Activated CD4-positive, alpha-beta T cell treated with anti-CD3 and anti-CD28 coated beads, Interleukin-2, amount 10 ng/mL, durations not matched to agents 7 days and 5 days (primary cell): ENCODE data around the gene GOLGA8A. TPM values are rescaled to one million over a fixed set of nuclear protein-coding genes. Genes with fewer than 3 reads are reported as not detected.

Experiments
- CTCF ChIA-PET: fragments of 350-600 bp; sonication (Branson Sonifier 250); formaldehyde crosslinking; loops from one replicate; lab custom pipeline; 2021; ENCODE audit warnings: antibody characterized with exemption; lab: Charles Lee
- POLR2A ChIA-PET: fragments of 350-600 bp; sonication (Branson Sonifier 250); formaldehyde crosslinking; loops from one replicate; lab custom pipeline; 2021; ENCODE audit warnings: antibody characterized with exemption; lab: Charles Lee
- DNase-seq: peaks from one replicate; pipeline ENCODE4 v3.0.0-alpha.2; 2020
- H3K27ac Mint-ChIP-seq: one replicate; pipeline ENCODE4 v1.8.0; 2021; ENCODE audit warnings: mild to moderate bottlenecking, moderate library complexity, mixed read lengths
- H3K27me3 Mint-ChIP-seq: one replicate; pipeline ENCODE4 v1.8.0; 2021; ENCODE audit warnings: mixed read lengths
- H3K36me3 Mint-ChIP-seq: one replicate; pipeline ENCODE4 v1.8.0; 2021; ENCODE audit warnings: low read depth, mixed read lengths
- H3K4me1 Mint-ChIP-seq: one replicate; pipeline ENCODE4 v1.8.0; 2021; ENCODE audit warnings: mixed read lengths
- H3K4me3 Mint-ChIP-seq: one replicate; pipeline ENCODE4 v1.8.0; 2021; ENCODE audit warnings: mild to moderate bottlenecking, moderate library complexity, mixed read lengths
- H3K9me3 Mint-ChIP-seq: one replicate; pipeline ENCODE4 v1.8.0; 2021; ENCODE audit warnings: mixed read lengths
- total RNA-seq, 2 experiments: library from RNA; stranded (reverse); gene quantifications; one replicate each; pipeline ENCODE4 v1.2.3, GENCODE V29; 2021

The GOLGA8A gene
- 100 to 1,000 TPM; 253 to 262 TPM for total RNA-seq

- CTCF ChIA-PET, result no interaction called here
- Mint-ChIP-seq H3K27ac (peak within 1 kb of the TSS; percentile 97), H3K9me3 (no peaks in the 10 kb centered on the region), H3K36me3 (peaks cover 18% of the 10 kb centered on the region), H3K27me3 (peaks cover 8% of the 10 kb centered on the region), H3K4me3 (peak within 1 kb of the TSS; percentile 97), H3K4me1 (peaks cover 22% of the 10 kb centered on the region)
- peak; percentile 88 for DNase-seq
- POLR2A ChIA-PET, result interaction anchor here (0.6 kb wide), 2 partner anchors 71 to 1237 kb away, joined by 3 to 4 read pairs; partner anchors contain the start of gene LPCAT4
Measured at GRCh38 chr15:34437687-34438086, at the start of gene GOLGA8A. Gene GOLGA8A, minus strand, starts transcription at chr15:34437808. Its CDS starts 48,117 bp downstream, at chr15:34389691.

GRCh38 chr15:34483644-34484043, 46.0 kb upstream of the GOLGA8A start:
- no peaks in the 10 kb centered on the region for H3K9me3 Mint-ChIP-seq
- H3K4me3 Mint-ChIP-seq, result no peak overlapping the region
- CTCF ChIA-PET, result interaction anchor here (0.6 kb wide), 1 partner anchor 141 kb away, joined by 3 read pairs; no protein-coding TSS in a partner anchor
- DNase-seq, result no peak
- H3K27me3 Mint-ChIP-seq, result peaks cover 68% of the 10 kb centered on the region
- POLR2A ChIA-PET, result no interaction called here
- H3K27ac Mint-ChIP-seq, result no peak overlapping the region
- no peaks in the 10 kb centered on the region for H3K4me1 Mint-ChIP-seq
- H3K36me3 Mint-ChIP-seq, result no peaks in the 10 kb centered on the region

- Mint-ChIP-seq H3K4me3 (no peak overlapping the region), H3K27me3 (peaks cover 69% of the 10 kb centered on the region), H3K27ac (no peak overlapping the region), H3K4me1 (no peaks in the 10 kb centered on the region), H3K36me3 (no peaks in the 10 kb centered on the region), H3K9me3 (no peaks in the 10 kb centered on the region)
- ChIA-PET CTCF (no interaction called here), POLR2A (no interaction called here)
- no peak for DNase-seq
Measured at GRCh38 chr15:34481370-34481769, 43.8 kb upstream of the GOLGA8A start.

- Mint-ChIP-seq H3K36me3 (no peaks in the 10 kb centered on the region), H3K9me3 (no peaks in the 10 kb centered on the region), H3K27me3 (peaks cover 40% of the 10 kb centered on the region), H3K4me1 (peaks cover 1% of the 10 kb centered on the region), H3K4me3 (no peak overlapping the region), H3K27ac (no peak overlapping the region)
- DNase-seq, result no peak
- ChIA-PET POLR2A (no interaction called here), CTCF (no interaction called here)
Measured at GRCh38 chr15:34473840-34474239, 36.2 kb upstream of the GOLGA8A start.

GRCh38 chr15:34472947-34473346, 35.3 kb upstream of the GOLGA8A start:
- Mint-ChIP-seq H3K4me1 (peaks cover 1% of the 10 kb centered on the region), H3K27me3 (peaks cover 32% of the 10 kb centered on the region), H3K9me3 (no peaks in the 10 kb centered on the region), H3K36me3 (no peaks in the 10 kb centered on the region), H3K27ac (no peak overlapping the region), H3K4me3 (no peak overlapping the region)
- ChIA-PET CTCF (interaction anchor here (0.6 kb wide), 1 partner anchor 132 kb away, joined by 3 read pairs; no protein-coding TSS in a partner anchor), POLR2A (no interaction called here)
- no peak for DNase-seq

- peaks cover 30% of the 10 kb centered on the region for H3K27me3 Mint-ChIP-seq
- H3K27ac Mint-ChIP-seq, result no peak overlapping the region
- H3K36me3 Mint-ChIP-seq, result no peaks in the 10 kb centered on the region
- ChIA-PET CTCF (no interaction called here), POLR2A (no interaction called here)
- no peaks in the 10 kb centered on the region for H3K9me3 Mint-ChIP-seq
- H3K4me3 Mint-ChIP-seq, result no peak overlapping the region
- peaks cover 1% of the 10 kb centered on the region for H3K4me1 Mint-ChIP-seq
- DNase-seq, result no peak
Measured at GRCh38 chr15:34470892-34471291, 33.3 kb upstream of the GOLGA8A start.

GRCh38 chr15:34470091-34470490, 32.5 kb upstream of the GOLGA8A start:
- peaks cover 1% of the 10 kb centered on the region for H3K4me1 Mint-ChIP-seq
- H3K27ac Mint-ChIP-seq, result no peak overlapping the region
- no peak for DNase-seq
- no peaks in the 10 kb centered on the region for H3K9me3 Mint-ChIP-seq
- peaks cover 27% of the 10 kb centered on the region for H3K27me3 Mint-ChIP-seq
- ChIA-PET POLR2A (no interaction called here), CTCF (no interaction called here)
- no peaks in the 10 kb centered on the region for H3K36me3 Mint-ChIP-seq
- no peak overlapping the region for H3K4me3 Mint-ChIP-seq

GRCh38 chr15:34461730-34462129, 24.1 kb upstream of the GOLGA8A start:
- CTCF ChIA-PET, result no interaction called here
- no peaks in the 10 kb centered on the region for H3K36me3 Mint-ChIP-seq
- H3K9me3 Mint-ChIP-seq, result no peaks in the 10 kb centered on the region
- H3K27ac Mint-ChIP-seq, result no peak overlapping the region
- no peak for DNase-seq
- POLR2A ChIA-PET, result no interaction called here
- no peaks in the 10 kb centered on the region for H3K4me1 Mint-ChIP-seq
- peaks cover 54% of the 10 kb centered on the region for H3K27me3 Mint-ChIP-seq
- no peak overlapping the region for H3K4me3 Mint-ChIP-seq

GRCh38 chr15:34460451-34460850, 22.8 kb upstream of the GOLGA8A start:
- H3K36me3 Mint-ChIP-seq, result no peaks in the 10 kb centered on the region
- ChIA-PET POLR2A (no interaction called here), CTCF (no interaction called here)
- H3K4me1 Mint-ChIP-seq, result no peaks in the 10 kb centered on the region
- H3K27me3 Mint-ChIP-seq, result peaks cover 52% of the 10 kb centered on the region
- no peaks in the 10 kb centered on the region for H3K9me3 Mint-ChIP-seq
- no peak for DNase-seq
- no peak overlapping the region for H3K27ac Mint-ChIP-seq
- no peak overlapping the region for H3K4me3 Mint-ChIP-seq

GRCh38 chr15:34456658-34457057, 19.1 kb upstream of the GOLGA8A start:
- ChIA-PET CTCF (no interaction called here), POLR2A (no interaction called here)
- no peak overlapping the region for H3K4me3 Mint-ChIP-seq
- H3K27me3 Mint-ChIP-seq, result peaks cover 53% of the 10 kb centered on the region
- no peaks in the 10 kb centered on the region for H3K4me1 Mint-ChIP-seq
- no peak overlapping the region for H3K27ac Mint-ChIP-seq
- no peak for DNase-seq
- H3K9me3 Mint-ChIP-seq, result no peaks in the 10 kb centered on the region
- H3K36me3 Mint-ChIP-seq, result no peaks in the 10 kb centered on the region

- Mint-ChIP-seq H3K27ac (no peak overlapping the region), H3K4me3 (no peak overlapping the region), H3K27me3 (peaks cover 49% of the 10 kb centered on the region), H3K9me3 (no peaks in the 10 kb centered on the region), H3K4me1 (peaks cover 2% of the 10 kb centered on the region), H3K36me3 (no peaks in the 10 kb centered on the region)
- POLR2A ChIA-PET, result no interaction called here
- no peak for DNase-seq
- CTCF ChIA-PET, result no interaction called here
Measured at GRCh38 chr15:34442891-34443290, 5.3 kb upstream of the GOLGA8A start.

GRCh38 chr15:34439878-34440277, 2.3 kb upstream of the GOLGA8A start:
- no peak for DNase-seq
- Mint-ChIP-seq H3K27me3 (peaks cover 29% of the 10 kb centered on the region), H3K4me1 (peaks cover 18% of the 10 kb centered on the region), H3K9me3 (no peaks in the 10 kb centered on the region), H3K36me3 (peaks cover 5% of the 10 kb centered on the region), H3K4me3 (no peak overlapping the region), H3K27ac (no peak overlapping the region)
- ChIA-PET POLR2A (no interaction called here), CTCF (no interaction called here)

- H3K4me3 Mint-ChIP-seq, result peak overlapping the region; percentile 87
- POLR2A ChIA-PET, result interaction anchor here (0.6 kb wide), 2 partner anchors 70 to 1237 kb away, joined by 3 to 4 read pairs; partner anchors contain the start of gene LPCAT4
- DNase-seq, result peak; percentile 51
- H3K27me3 Mint-ChIP-seq, result peaks cover 6% of the 10 kb centered on the region
- H3K4me1 Mint-ChIP-seq, result peaks cover 23% of the 10 kb centered on the region
- CTCF ChIA-PET, result no interaction called here
- peak overlapping the region; percentile 90 for H3K27ac Mint-ChIP-seq
- peaks cover 23% of the 10 kb centered on the region for H3K36me3 Mint-ChIP-seq
- H3K9me3 Mint-ChIP-seq, result no peaks in the 10 kb centered on the region
Measured at GRCh38 chr15:34436956-34437442, 609 bp downstream of the GOLGA8A start.
